T-cell (primary cell): ENCODE data around the gene C1QTNF3. TPM values are rescaled to one million over a fixed set of nuclear protein-coding genes. Genes with fewer than 3 reads are reported as not detected.

Experiments used
- ATAC-seq, 4 experiments: fragments of 200-7000 bp in 3 of 4; fragments of 150-1000 bp in 1 of 4; cut with Tn5 transposase; replicated peaks in 1 of 4; 1 replicate in 3 of 4; 2 replicates in 1 of 4; pipeline ENCODE4 v1.10.0; 2021; ENCODE audit warnings: moderate library complexity in 3 of 4, mild to moderate bottlenecking in 2 of 4, moderate number of reproducible peaks in 1 of 4
- CTCF ChIA-PET, 2 donors: fragments of 300-600 bp; sonication (Branson Sonifier 250); formaldehyde crosslinking; loops; one replicate each; lab custom pipeline; 2022; ENCODE audit warnings: antibody characterized with exemption in 2 of 2; lab: Charles Lee
- POLR2A ChIA-PET, 2 donors: fragments of 300-600 bp; sonication (Branson Sonifier 250); formaldehyde crosslinking; loops; one replicate each; lab custom pipeline; 2022; ENCODE audit warnings: antibody characterized with exemption in 2 of 2; lab: Charles Lee
- DNase-seq, 35 experiments: peaks; one replicate each; pipeline versions ENCODE4 v3.0.0 to v3.0.0-alpha.2; 2013 to 2023
- H3K27ac ChIP-seq: one replicate; pipeline ENCODE4 v1.5.1; 2013; ENCODE audit warnings: low read length
- H3K27me3 ChIP-seq, 2 experiments: replicated peaks in 1 of 2; 1 replicate in 1 of 2; 2 replicates in 1 of 2; pipeline versions ENCODE4 v1.6.1 to v1.7.0; 2013; ENCODE audit warnings: low read length in 1 of 2, mixed read lengths in 1 of 2; ENCODE audit not compliant: control insufficient read depth in 2 of 2, insufficient read depth in 2 of 2; ENCODE audit errors: extremely low read depth in 1 of 2
- H3K36me3 ChIP-seq, 2 donors: 1 replicate in 1 of 2; 2 replicates in 1 of 2; pipeline versions ENCODE4 v1.6.1 to v1.7.0; 2013; ENCODE audit warnings: low read length in 1 of 2; ENCODE audit not compliant: control insufficient read depth in 2 of 2, insufficient read depth in 1 of 2; ENCODE audit errors: extremely low read depth in 1 of 2
- H3K4me1 ChIP-seq, 2 experiments: 1 replicate in 1 of 2; 2 replicates in 1 of 2; pipeline versions ENCODE4 v1.6.1 to v1.7.0; 2013; ENCODE audit warnings: low read length in 2 of 2, mixed read lengths in 1 of 2; ENCODE audit not compliant: insufficient read depth in 2 of 2, control insufficient read depth in 1 of 2; ENCODE audit errors: extremely low read depth in 1 of 2
- H3K4me3 ChIP-seq, 2 donors: 1 replicate in 1 of 2; 2 replicates in 1 of 2; pipeline versions ENCODE4 v1.5.1 to v1.7.0; 2013; ENCODE audit warnings: mild to moderate bottlenecking in 2 of 2, low read length in 1 of 2, moderate library complexity in 1 of 2; ENCODE audit not compliant: control insufficient read depth in 1 of 2; ENCODE audit errors: extremely low read depth in 1 of 2
- H3K9me3 ChIP-seq: 2 replicates; pipeline ENCODE4 v1.7.0; 2013
- H3K27ac Mint-ChIP-seq, 2 donors: one replicate each; pipeline ENCODE4 v1.8.0; 2020 to 2021; ENCODE audit warnings: mild to moderate bottlenecking in 2 of 2, mixed read lengths in 2 of 2
- H3K27me3 Mint-ChIP-seq, 2 donors: one replicate each; pipeline ENCODE4 v1.8.0; 2021 to 2022; ENCODE audit warnings: mixed read lengths in 2 of 2
- H3K36me3 Mint-ChIP-seq: one replicate; pipeline ENCODE4 v1.8.0; 2021; ENCODE audit warnings: mixed read lengths
- H3K4me1 Mint-ChIP-seq, 3 donors: one replicate each; pipeline ENCODE4 v1.8.0; 2020 to 2022; ENCODE audit warnings: mixed read lengths in 3 of 3, mild to moderate bottlenecking in 1 of 3
- H3K4me3 Mint-ChIP-seq, 3 donors: one replicate each; pipeline ENCODE4 v1.8.0; 2020 to 2022; ENCODE audit warnings: mild to moderate bottlenecking in 3 of 3, mixed read lengths in 3 of 3, moderate library complexity in 3 of 3
- H3K9me3 Mint-ChIP-seq, 3 donors: one replicate each; pipeline ENCODE4 v1.8.0; 2020 to 2022; ENCODE audit warnings: mixed read lengths in 3 of 3
- WGBS: methylation state at CpG from one replicate; pipeline ENCODE4 v1.1.5; 2013; ENCODE audit warnings: missing lambda C conversion rate; ENCODE audit not compliant: insufficient coverage; 5-methylcytosine and 5-hydroxymethylcytosine counted together
- total RNA-seq, 35 experiments: library from RNA in 6 of 35; stranded (reverse) in 6 of 35; fragments of 120-200 nt in 1 of 35; gene quantifications; one replicate each; pipeline versions ENCODE4 v1.2.1 to v1.2.4 and lab custom pipeline; 2013 to 2026

Gene C1QTNF3
- total RNA-seq, 5 donors from 2014 or later (not counting 1 experiment from before 2014, with no cell fraction given): 5.4 to 10.6 (median 5.7) TPM

DNA sequence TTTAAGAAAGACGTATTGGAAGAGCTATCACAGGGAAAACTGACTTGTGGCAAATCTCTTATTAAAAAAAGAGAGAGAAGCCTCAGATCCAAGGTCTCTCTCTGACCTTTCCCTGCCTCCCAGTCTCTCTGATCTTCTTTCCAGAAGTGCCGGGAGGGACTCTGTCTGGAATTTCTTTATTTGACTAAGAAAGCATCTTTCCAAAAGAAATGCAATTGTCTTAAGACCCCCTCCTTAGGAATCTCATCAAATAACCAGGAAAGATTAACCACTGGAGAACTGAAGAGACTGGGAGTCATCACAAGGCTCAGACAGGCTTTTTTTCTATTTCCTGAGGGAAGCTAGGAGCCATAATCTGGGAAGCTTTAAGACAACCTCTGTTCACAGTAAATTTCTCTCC, 4.6 kb downstream of the C1QTNF3 start:
- 100% methylated on average over 1 of the region's 2 CpGs for WGBS
- CTCF ChIA-PET: no interaction called here
- no peak overlapping the region for H3K27ac Mint-ChIP-seq

DNA sequence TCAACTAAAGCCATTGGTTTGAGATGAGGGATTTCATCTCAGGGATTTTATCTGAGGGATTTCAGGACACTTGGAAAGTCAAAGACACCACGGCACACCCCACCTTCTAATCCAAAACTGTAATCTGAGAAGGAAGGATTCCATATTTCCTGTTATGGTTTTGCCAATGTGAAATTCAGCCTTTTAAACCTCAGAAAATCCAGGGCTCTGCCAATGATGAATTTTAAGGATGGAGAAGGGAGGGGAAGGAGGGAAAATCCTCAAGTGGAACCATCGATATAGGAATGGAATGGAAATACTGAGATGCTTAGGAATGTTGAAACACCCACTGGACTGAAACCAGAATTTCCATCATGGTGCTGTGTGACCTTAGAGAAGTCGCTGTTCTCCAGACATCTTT, 5.3 kb downstream of the C1QTNF3 start:
- Mint-ChIP-seq H3K36me3 (peaks cover 40% of the 10 kb centered on the region), H3K9me3 (no peaks in the 10 kb centered on the region), H3K4me1 (peaks cover 0 to under 1% (median 0%) of the 10 kb centered on the region in 3 donors), H3K4me3 (no peak overlapping the region), H3K27ac (no peak overlapping the region), H3K27me3 (no peaks in the 10 kb centered on the region)
- Histone ChIP-seq H3K27ac (no peak overlapping the region), H3K4me1 (no peaks in the 10 kb centered on the region), H3K36me3 (peaks cover 2 to 10% of the 10 kb centered on the region in 2 donors), H3K4me3 (no peak overlapping the region), H3K27me3 (no peaks in the 10 kb centered on the region), H3K9me3 (no peaks in the 10 kb centered on the region)
- DNase-seq (no peak), ATAC-seq (no peak)
- 100% methylated on average over 1 of the region's 3 CpGs for WGBS
- ChIA-PET POLR2A (no interaction called here), CTCF (no interaction called here)

More for the DNA sequence above, 4.6 kb downstream of the C1QTNF3 start:
- Histone ChIP-seq H3K36me3 (peaks cover 2 to 10% of the 10 kb centered on the region in 2 donors), H3K4me3 (no peak overlapping the region), H3K9me3 (no peaks in the 10 kb centered on the region), H3K27me3 (no peaks in the 10 kb centered on the region), H3K27ac (no peak overlapping the region), H3K4me1 (no peaks in the 10 kb centered on the region)
- H3K36me3 Mint-ChIP-seq: peaks cover 35% of the 10 kb centered on the region
- peaks cover 0 to 3% (median 0%) of the 10 kb centered on the region in 3 donors for H3K4me1 Mint-ChIP-seq
- POLR2A ChIA-PET: no interaction called here
- H3K27me3 Mint-ChIP-seq: no peaks in the 10 kb centered on the region
- H3K4me3 Mint-ChIP-seq: no peak overlapping the region
- H3K9me3 Mint-ChIP-seq: no peaks in the 10 kb centered on the region
- ATAC-seq: no peak
- DNase-seq: no peak

DNA sequence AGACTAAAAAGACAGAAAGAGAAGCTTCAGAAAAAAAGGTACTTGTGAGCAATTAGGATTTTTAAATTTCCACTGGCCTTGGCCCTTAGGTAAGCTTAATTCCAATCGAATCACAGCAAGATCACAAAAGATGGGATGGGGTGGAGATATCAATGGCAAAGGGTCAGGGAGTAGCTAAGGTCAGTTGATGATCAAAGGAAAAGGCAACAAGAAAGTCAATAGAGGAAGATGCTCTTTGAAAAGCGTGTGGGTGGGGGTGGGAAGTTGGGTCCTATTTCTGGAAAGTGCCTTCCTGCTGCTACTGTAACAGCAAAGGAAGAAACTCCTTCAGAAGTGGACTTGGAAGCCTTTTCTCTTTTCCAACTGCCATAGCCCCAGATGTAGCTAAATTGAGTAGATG, 7.3 kb downstream of the C1QTNF3 start:
- no peaks in the 10 kb centered on the region for H3K27me3 ChIP-seq
- no peaks in the 10 kb centered on the region for H3K4me1 Mint-ChIP-seq
- peaks cover 2 to 10% of the 10 kb centered on the region in 2 donors for H3K36me3 ChIP-seq
- 91% methylated on average over 1 of the region's 2 CpGs for WGBS
- ChIA-PET POLR2A (no interaction called here), CTCF (interaction anchor here in 1 of 2 donors (0.6 kb wide), 1 partner anchor 599 kb away, joined by 3 read pairs; no protein-coding TSS in a partner anchor)
- peaks cover 40% of the 10 kb centered on the region for H3K36me3 Mint-ChIP-seq
- H3K4me1 ChIP-seq: no peaks in the 10 kb centered on the region
- no peak overlapping the region for H3K27ac Mint-ChIP-seq
- no peak for DNase-seq
- H3K27me3 Mint-ChIP-seq: no peaks in the 10 kb centered on the region
- no peaks in the 10 kb centered on the region for H3K9me3 Mint-ChIP-seq
- H3K4me3 ChIP-seq: no peak overlapping the region
- H3K27ac ChIP-seq: no peak overlapping the region
- H3K9me3 ChIP-seq: no peaks in the 10 kb centered on the region
- no peak overlapping the region for H3K4me3 Mint-ChIP-seq
- no peak for ATAC-seq

DNA sequence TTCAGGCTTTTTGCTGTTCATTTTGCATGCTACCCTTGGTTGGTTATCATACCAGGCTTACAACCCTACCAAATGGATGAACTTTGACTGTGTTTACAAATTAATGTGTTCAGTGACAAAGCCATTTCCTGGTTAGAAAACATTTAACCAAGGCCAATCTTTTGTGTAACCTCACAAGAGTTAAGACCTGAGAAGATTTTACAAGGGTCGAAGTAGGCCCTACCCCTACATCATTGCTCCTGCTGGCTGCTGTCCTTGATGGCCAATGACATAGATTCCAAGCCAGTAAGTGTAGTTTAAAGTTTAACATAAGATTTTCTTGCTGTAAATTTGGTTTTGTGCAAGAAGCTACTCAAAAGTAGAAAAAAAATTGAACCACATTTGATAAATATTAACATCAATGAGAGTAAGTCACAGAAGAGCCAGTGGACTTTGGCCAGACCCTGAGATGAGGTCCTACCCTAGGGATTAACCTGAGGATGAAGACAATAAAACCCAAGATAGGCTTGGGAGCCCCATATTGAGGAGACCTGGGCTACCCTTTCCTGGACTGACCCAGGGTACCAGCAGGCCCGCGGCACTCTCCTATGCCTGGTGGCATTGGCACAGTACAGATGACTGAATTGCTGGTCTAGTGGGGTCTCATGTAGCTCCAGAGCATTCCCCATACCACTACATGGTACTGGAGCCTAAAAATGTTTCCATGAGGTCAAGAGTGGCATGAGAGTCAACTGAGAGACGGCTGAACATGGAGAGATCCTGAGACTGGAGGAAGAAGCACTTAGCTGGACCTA, 8.3 kb downstream of the C1QTNF3 start:
- DNase-seq (no peak), ATAC-seq (no peak)
- no peak overlapping the region for H3K4me3 ChIP-seq
- POLR2A ChIA-PET: no interaction called here
- H3K36me3 ChIP-seq: peaks cover 2 to 10% of the 10 kb centered on the region in 2 donors
- H3K27ac ChIP-seq: no peak overlapping the region
- H3K9me3 ChIP-seq: no peaks in the 10 kb centered on the region
- CTCF ChIA-PET: interaction anchor here in 1 of 2 donors (0.6 kb wide), 1 partner anchor 598 kb away, joined by 3 read pairs; no protein-coding TSS in a partner anchor
- Mint-ChIP-seq H3K4me3 (no peak overlapping the region), H3K9me3 (no peaks in the 10 kb centered on the region), H3K27ac (no peak overlapping the region), H3K4me1 (no peaks in the 10 kb centered on the region), H3K27me3 (no peaks in the 10 kb centered on the region), H3K36me3 (peaks cover 34% of the 10 kb centered on the region)
- WGBS: 87% methylated on average over 1 of the region's 4 CpGs
- H3K4me1 ChIP-seq: no peaks in the 10 kb centered on the region
- no peaks in the 10 kb centered on the region for H3K27me3 ChIP-seq

DNA sequence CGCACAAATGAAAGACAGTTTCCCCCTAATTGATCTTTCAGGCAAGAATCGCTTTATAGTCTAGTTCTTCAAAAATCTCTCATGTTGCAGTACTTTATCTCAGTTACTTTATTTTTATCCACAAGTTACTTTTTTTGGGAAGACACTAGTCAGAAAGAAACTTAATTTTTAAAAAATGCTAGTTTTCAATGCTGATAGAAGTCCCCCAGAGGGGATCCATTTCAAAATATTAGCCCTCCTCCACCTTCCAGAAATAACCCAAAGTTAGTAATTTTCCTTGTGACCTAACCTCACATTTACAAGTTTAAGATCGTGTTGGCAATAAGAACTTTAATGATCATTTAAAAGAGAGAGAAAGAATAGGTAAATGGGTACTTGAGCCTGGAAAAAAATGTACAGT, 11.0 kb downstream of the C1QTNF3 start:
- no peak for ATAC-seq
- H3K36me3 Mint-ChIP-seq: peaks cover 27% of the 10 kb centered on the region
- no peaks in the 10 kb centered on the region for H3K9me3 Mint-ChIP-seq

DNA sequence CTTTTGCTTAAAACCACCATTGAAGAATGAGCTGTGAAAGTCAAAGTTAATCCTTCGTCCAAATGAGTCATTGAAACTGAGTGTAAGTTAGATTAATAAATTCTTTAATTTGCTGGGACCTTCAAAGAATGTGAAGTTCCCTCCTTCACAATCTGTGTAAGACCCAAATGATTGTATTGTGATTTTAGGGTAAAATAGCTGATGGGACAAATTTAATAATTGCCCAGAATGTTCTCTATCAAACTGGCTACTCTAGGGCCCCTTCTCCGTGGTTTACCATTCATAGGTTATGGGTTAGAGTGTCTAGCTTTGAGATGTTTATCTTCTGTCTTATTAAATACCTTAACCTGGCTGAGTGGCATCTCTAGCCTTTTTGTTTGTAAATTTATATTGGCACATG, 11.9 kb downstream of the C1QTNF3 start:
- H3K4me1 Mint-ChIP-seq: no peaks in the 10 kb centered on the region
- no CpG with 5 or more reads among the region's 2 CpGs for WGBS
- no peak overlapping the region for H3K27ac Mint-ChIP-seq
- no peak overlapping the region for H3K4me3 Mint-ChIP-seq
- Histone ChIP-seq H3K36me3 (peaks cover 2 to 10% of the 10 kb centered on the region in 2 donors), H3K27ac (no peak overlapping the region), H3K27me3 (no peaks in the 10 kb centered on the region), H3K4me1 (no peaks in the 10 kb centered on the region), H3K4me3 (no peak overlapping the region), H3K9me3 (no peaks in the 10 kb centered on the region)
- DNase-seq (no peak), ATAC-seq (no peak)
- H3K27me3 Mint-ChIP-seq: no peaks in the 10 kb centered on the region
- CTCF ChIA-PET: interaction anchor here in 1 of 2 donors (0.6 kb wide), 1 partner anchor 449 kb away, joined by 3 read pairs; no protein-coding TSS in a partner anchor
- POLR2A ChIA-PET: no interaction called here
- no peaks in the 10 kb centered on the region for H3K9me3 Mint-ChIP-seq
- H3K36me3 Mint-ChIP-seq: peaks cover 33% of the 10 kb centered on the region

More for the DNA sequence above, 11.0 kb downstream of the C1QTNF3 start:
- Mint-ChIP-seq H3K27me3 (no peaks in the 10 kb centered on the region), H3K4me1 (no peaks in the 10 kb centered on the region), H3K27ac (no peak overlapping the region), H3K4me3 (no peak overlapping the region)
- no peaks in the 10 kb centered on the region for H3K4me1 ChIP-seq
- H3K9me3 ChIP-seq: no peaks in the 10 kb centered on the region
- ChIA-PET POLR2A (interaction anchor here in 1 of 2 donors (0.6 kb wide), 1 partner anchor 16 kb away, joined by 5 read pairs; no protein-coding TSS in a partner anchor), CTCF (no interaction called here)
- H3K27me3 ChIP-seq: no peaks in the 10 kb centered on the region
- WGBS: 100% methylated on average over 2 of the region's 3 CpGs
- DNase-seq: no peak
- no peak overlapping the region for H3K27ac ChIP-seq
- peaks cover 2 to 10% of the 10 kb centered on the region in 2 donors for H3K36me3 ChIP-seq
- H3K4me3 ChIP-seq: no peak overlapping the region
